ENCODE measurements around the gene LRRN4. TPM values are rescaled to one million over a fixed set of nuclear protein-coding genes. Genes with fewer than 3 reads are reported as not detected.

The LRRN4 gene
- total and polyA plus RNA-seq, 4 donors, result 0.14 to 0.18 (median 0.16) TPM

DNA sequence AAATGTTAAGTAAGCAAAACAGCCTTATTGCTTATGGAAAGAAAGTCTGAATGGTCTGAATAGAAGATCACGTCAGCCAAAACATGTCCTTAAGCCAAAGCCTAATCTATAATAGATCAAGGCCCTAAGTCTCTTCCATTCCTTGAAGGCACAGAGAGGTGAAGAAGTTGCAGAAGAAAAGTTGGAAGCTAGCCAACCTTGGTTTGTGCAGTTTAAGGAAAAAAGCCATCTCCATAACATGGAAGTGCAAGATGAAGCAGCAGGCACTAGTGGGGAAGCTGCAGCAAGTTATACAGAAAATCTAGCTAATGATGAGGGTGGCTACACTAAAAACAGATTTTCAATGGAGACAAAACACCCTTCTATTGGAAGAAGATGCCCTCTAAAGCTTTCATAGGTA is 29.1 kb downstream of the LRRN4 start:
- H3K27ac ChIP-seq (ENCODE audit: low read depth in 1 of 2, low read length in 2 of 2), result no peak overlapping the region
- H3K27me3 ChIP-seq (ENCODE audit: control insufficient read depth in 4 of 4, insufficient read depth in 4 of 4, low read length in 3 of 4), result no peaks in the 10 kb centered on the region
- no peak for DNase-seq (ENCODE audit: low spot score)
- H3K9ac ChIP-seq (ENCODE audit: low read depth in 1 of 2, low read length in 2 of 2), result no peak overlapping the region
- peaks cover 0 to 9% (median 1%) of the 10 kb centered on the region in 4 donors for H3K4me1 ChIP-seq (ENCODE audit: control insufficient read depth in 4 of 4, insufficient read depth in 4 of 4, low read length in 3 of 4)
- H3K36me3 ChIP-seq (ENCODE audit: control insufficient read depth in 4 of 4, insufficient read depth in 3 of 4, low read depth in 1 of 4, low read length in 3 of 4), result peaks cover 7 to 31% (median 27%) of the 10 kb centered on the region in 4 donors
- H3K4me3 ChIP-seq (ENCODE audit: low read depth in 1 of 3, low read length in 3 of 3), result no peak overlapping the region
- 97% methylated on average over 1 of the region's 1 CpG for WGBS
- H3K9me3 ChIP-seq (ENCODE audit: control insufficient read depth in 4 of 4, low read length in 3 of 4), result no peaks in the 10 kb centered on the region
- no peak for TF ChIP-seq SP1 (IDR thresholded peaks at IDR 0.05)
- TF ChIP-seq, protein P1, sequence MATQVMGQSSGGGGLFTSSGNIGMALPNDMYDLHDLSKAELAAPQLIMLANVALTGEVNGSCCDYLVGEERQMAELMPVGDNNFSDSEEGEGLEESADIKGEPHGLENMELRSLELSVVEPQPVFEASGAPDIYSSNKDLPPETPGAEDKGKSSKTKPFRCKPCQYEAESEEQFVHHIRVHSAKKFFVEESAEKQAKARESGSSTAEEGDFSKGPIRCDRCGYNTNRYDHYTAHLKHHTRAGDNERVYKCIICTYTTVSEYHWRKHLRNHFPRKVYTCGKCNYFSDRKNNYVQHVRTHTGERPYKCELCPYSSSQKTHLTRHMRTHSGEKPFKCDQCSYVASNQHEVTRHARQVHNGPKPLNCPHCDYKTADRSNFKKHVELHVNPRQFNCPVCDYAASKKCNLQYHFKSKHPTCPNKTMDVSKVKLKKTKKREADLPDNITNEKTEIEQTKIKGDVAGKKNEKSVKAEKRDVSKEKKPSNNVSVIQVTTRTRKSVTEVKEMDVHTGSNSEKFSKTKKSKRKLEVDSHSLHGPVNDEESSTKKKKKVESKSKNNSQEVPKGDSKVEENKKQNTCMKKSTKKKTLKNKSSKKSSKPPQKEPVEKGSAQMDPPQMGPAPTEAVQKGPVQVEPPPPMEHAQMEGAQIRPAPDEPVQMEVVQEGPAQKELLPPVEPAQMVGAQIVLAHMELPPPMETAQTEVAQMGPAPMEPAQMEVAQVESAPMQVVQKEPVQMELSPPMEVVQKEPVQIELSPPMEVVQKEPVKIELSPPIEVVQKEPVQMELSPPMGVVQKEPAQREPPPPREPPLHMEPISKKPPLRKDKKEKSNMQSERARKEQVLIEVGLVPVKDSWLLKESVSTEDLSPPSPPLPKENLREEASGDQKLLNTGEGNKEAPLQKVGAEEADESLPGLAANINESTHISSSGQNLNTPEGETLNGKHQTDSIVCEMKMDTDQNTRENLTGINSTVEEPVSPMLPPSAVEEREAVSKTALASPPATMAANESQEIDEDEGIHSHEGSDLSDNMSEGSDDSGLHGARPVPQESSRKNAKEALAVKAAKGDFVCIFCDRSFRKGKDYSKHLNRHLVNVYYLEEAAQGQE (IDR thresholded peaks at IDR 0.05), result no peak
- no peak for TF ChIP-seq FOXA1 (IDR thresholded peaks at IDR 0.05)
- TF ChIP-seq TAF1 (conservative IDR thresholded peaks at IDR 0.05), result no peak
- TF ChIP-seq FOXA2 (IDR thresholded peaks at IDR 0.05), result no peak
- TF ChIP-seq GABPA (IDR thresholded peaks at IDR 0.05 in 1 of 2, conservative IDR thresholded peaks at IDR 0.05 in 1 of 2), result no peak
- no peak for TF ChIP-seq EGR1 (IDR thresholded peaks at IDR 0.05; ENCODE audit: low read depth in 2 of 2)
- no peak for TF ChIP-seq YY1 (IDR thresholded peaks at IDR 0.05)

DNA sequence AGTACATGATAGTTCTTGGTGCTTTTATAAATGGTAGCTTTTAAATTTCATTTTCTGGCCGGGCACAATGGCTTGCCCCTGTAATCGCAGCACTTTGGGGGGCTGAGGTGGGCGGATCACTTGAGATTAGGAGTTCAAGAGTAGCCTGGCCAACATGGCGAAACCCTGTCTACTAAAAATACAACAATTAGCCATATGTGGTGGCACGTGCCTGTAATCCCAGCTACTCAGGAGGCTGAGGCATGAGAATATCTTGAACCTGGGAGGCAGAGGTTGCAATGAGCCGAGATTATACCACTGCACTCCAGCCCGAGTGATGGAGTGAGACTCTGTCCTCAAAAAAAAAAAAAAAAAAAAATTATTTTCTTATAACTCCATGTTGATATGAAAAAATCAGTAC is 36.0 kb downstream of the LRRN4 start:
- H3K9me3 ChIP-seq (ENCODE audit: control insufficient read depth in 4 of 4, low read length in 3 of 4), result no peaks in the 10 kb centered on the region
- TF ChIP-seq, protein P2, sequence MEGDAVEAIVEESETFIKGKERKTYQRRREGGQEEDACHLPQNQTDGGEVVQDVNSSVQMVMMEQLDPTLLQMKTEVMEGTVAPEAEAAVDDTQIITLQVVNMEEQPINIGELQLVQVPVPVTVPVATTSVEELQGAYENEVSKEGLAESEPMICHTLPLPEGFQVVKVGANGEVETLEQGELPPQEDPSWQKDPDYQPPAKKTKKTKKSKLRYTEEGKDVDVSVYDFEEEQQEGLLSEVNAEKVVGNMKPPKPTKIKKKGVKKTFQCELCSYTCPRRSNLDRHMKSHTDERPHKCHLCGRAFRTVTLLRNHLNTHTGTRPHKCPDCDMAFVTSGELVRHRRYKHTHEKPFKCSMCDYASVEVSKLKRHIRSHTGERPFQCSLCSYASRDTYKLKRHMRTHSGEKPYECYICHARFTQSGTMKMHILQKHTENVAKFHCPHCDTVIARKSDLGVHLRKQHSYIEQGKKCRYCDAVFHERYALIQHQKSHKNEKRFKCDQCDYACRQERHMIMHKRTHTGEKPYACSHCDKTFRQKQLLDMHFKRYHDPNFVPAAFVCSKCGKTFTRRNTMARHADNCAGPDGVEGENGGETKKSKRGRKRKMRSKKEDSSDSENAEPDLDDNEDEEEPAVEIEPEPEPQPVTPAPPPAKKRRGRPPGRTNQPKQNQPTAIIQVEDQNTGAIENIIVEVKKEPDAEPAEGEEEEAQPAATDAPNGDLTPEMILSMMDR (IDR thresholded peaks at IDR 0.05; ENCODE audit: low read depth, low read length, missing input control), result no peak
- no peak for TF ChIP-seq JUND (IDR thresholded peaks at IDR 0.05)
- TF ChIP-seq HNF4A (conservative IDR thresholded peaks at IDR 0.05), result no peak
- no peak for TF ChIP-seq EGR1 (IDR thresholded peaks at IDR 0.05; ENCODE audit: low read depth in 2 of 2)
- TF ChIP-seq, protein P3, sequence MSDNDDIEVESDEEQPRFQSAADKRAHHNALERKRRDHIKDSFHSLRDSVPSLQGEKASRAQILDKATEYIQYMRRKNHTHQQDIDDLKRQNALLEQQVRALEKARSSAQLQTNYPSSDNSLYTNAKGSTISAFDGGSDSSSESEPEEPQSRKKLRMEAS (IDR thresholded peaks at IDR 0.05), result no peak
- TF ChIP-seq YY1 (IDR thresholded peaks at IDR 0.05), result no peak
- TF ChIP-seq GABPA (IDR thresholded peaks at IDR 0.05 in 1 of 2, conservative IDR thresholded peaks at IDR 0.05 in 1 of 2), result no peak
- TF ChIP-seq TAF1 (conservative IDR thresholded peaks at IDR 0.05), result no peak
- no peak for TF ChIP-seq RAD21 (IDR thresholded peaks at IDR 0.05)
- TF ChIP-seq NR2F2 (IDR thresholded peaks at IDR 0.05), result no peak
- TF ChIP-seq, protein P4, sequence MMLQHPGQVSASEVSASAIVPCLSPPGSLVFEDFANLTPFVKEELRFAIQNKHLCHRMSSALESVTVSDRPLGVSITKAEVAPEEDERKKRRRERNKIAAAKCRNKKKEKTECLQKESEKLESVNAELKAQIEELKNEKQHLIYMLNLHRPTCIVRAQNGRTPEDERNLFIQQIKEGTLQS (IDR thresholded peaks at IDR 0.05), result no peak
- TF ChIP-seq HNF4G (IDR thresholded peaks at IDR 0.05), result no peak
- no peak for TF ChIP-seq SP1 (IDR thresholded peaks at IDR 0.05)
- TF ChIP-seq, protein P5, sequence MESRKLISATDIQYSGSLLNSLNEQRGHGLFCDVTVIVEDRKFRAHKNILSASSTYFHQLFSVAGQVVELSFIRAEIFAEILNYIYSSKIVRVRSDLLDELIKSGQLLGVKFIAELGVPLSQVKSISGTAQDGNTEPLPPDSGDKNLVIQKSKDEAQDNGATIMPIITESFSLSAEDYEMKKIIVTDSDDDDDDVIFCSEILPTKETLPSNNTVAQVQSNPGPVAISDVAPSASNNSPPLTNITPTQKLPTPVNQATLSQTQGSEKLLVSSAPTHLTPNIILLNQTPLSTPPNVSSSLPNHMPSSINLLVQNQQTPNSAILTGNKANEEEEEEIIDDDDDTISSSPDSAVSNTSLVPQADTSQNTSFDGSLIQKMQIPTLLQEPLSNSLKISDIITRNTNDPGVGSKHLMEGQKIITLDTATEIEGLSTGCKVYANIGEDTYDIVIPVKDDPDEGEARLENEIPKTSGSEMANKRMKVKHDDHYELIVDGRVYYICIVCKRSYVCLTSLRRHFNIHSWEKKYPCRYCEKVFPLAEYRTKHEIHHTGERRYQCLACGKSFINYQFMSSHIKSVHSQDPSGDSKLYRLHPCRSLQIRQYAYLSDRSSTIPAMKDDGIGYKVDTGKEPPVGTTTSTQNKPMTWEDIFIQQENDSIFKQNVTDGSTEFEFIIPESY (IDR thresholded peaks at IDR 0.05), result no peak
- TF ChIP-seq FOXA1 (IDR thresholded peaks at IDR 0.05), result no peak
- TF ChIP-seq, protein P1 (IDR thresholded peaks at IDR 0.05), result no peak
- WGBS, result 97% methylated on average over 7 of the region's 7 CpGs
- H3K9ac ChIP-seq (ENCODE audit: low read depth in 1 of 2, low read length in 2 of 2), result no peak overlapping the region
- peaks cover 8 to 19% (median 14%) of the 10 kb centered on the region in 4 donors for H3K36me3 ChIP-seq (ENCODE audit: control insufficient read depth in 4 of 4, insufficient read depth in 3 of 4, low read depth in 1 of 4, low read length in 3 of 4)
- H3K27me3 ChIP-seq (ENCODE audit: control insufficient read depth in 4 of 4, insufficient read depth in 4 of 4, low read length in 3 of 4), result no peaks in the 10 kb centered on the region
- no peak overlapping the region for H3K27ac ChIP-seq (ENCODE audit: low read depth in 1 of 2, low read length in 2 of 2)
- no peak for DNase-seq (ENCODE audit: low spot score)
- peaks cover 0 to 5% (median under 1%) of the 10 kb centered on the region in 4 donors for H3K4me1 ChIP-seq (ENCODE audit: control insufficient read depth in 4 of 4, insufficient read depth in 4 of 4, low read length in 3 of 4)
- no peak overlapping the region for H3K4me3 ChIP-seq (ENCODE audit: low read depth in 1 of 3, low read length in 3 of 3)

All from liver (tissue), 9 donors.